HTERT RPE-1 (cell line): ENCODE results near the gene NEUROG2.
"Not testable (repeated sequence)": the region's sequence is repeated elsewhere in the genome, so short reads cannot be mapped to it uniquely, and the experiment has no call there.

ENCODE experiments used
- in situ Hi-C: fragments of 300-500 bp; cut with MboI; formaldehyde crosslinking; loops from 4 replicates; pipeline ENCODE4 v1.14.3; 2020; ENCODE audit warnings: low sequenced_read_pairs

Gene NEUROG2

GRCh38 chr4:112492321-112492720 lies 23.7 kb downstream of the NEUROG2 start:
- in situ Hi-C loops, result no loop called here

DNA sequence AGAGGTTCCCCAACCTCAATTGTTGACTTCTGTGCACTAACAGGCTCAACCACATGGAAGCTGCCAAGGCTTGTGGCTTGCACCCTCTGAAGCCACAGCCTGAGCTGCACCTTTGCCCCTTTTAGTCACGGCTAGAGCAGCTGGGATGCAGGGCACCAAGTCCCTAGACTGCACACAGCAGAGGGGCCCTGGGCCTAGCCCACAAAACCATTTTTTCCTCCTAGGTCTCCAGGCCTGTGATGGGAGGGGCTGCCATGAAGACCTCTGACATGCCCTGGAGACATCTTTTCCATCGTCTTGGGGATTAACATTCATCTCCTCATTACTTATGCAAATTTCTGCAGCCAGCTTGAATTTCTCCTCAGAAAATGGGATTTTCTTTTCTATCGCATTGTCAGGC lies 25.2 kb downstream of the NEUROG2 start:
- in situ Hi-C loops, result not testable (repeated sequence)

DNA sequence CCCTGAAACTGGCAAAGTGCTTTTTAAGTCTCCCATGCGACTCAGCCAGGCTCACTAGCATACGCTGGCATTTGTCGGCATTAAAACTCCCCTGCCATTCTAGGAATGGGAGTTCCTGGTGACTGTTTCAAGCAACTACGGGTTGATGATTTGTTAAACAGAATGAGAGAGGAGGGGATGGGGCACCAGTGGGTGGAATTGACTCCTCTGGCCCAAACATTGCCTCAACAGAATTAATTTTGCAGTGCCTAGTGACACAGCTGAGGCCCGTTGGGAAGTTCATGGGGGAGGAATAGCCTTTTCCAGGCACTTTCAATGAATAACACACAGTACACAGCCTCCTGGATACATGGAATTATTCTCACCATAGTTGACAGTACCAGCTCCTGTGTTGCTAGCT lies 30.1 kb downstream of the NEUROG2 start:
- in situ Hi-C loops, result no loop called here

- in situ Hi-C loops, result no loop called here
Measured at GRCh38 chr4:112473985-112474384, 42.0 kb downstream of the NEUROG2 start.

DNA sequence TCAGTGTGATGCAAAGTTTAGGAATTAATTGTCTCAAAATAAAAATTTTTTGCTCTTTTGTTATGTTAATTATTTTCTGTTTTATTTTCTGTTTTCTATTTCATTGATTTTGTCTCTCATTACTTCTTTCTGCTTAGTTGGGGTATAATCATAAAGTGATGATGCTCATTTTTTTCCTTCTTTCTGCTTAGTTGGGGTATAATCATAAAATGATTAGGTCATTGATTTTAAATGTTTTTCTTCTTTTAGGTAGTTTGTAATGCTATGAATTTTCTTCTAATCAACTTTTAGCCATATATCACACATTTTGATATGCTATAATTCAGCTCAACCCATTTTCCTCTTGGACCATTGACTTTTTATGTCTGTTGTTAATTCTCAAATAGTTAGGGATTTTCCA lies 43.7 kb downstream of the NEUROG2 start:
- in situ Hi-C loops, result no loop called here
